Spleen (tissue), 7 donors: Measurements from ENCODE around the gene FBLN5.

Experiments
- POLR2A ChIP-seq, 3 donors: fragments of 450-650 bp; IDR thresholded peaks; one replicate each; pipeline ENCODE4 v1.5.1; 2017; ENCODE audit warnings: antibody characterized with exemption in 3 of 3, mild to moderate bottlenecking in 1 of 3
- TF ChIP-seq, protein P1 (sequence below), 11 experiments: fragments of 200-600 bp in 7 of 11; fragments of 450-650 bp in 4 of 11; sonication (generic) in 4 of 11; IDR thresholded peaks in 8 of 11; conservative IDR thresholded peaks in 3 of 11; 1 replicate in 7 of 11; 2 replicates in 4 of 11; pipeline versions ENCODE4 v1.4.0 to v1.8.0; 2016 to 2021; ENCODE audit warnings: antibody characterized with exemption in 11 of 11, inconsistent platforms in 4 of 11, mild to moderate bottlenecking in 1 of 11
- donor health status: DM: no; HTN: no; CAD: no; lungs with moderate emphysema.
- donor health status: DM: no; HTN: no; CAD: no.
- donor health status: DM: no; HTN: no; CAD: no.

DNA sequence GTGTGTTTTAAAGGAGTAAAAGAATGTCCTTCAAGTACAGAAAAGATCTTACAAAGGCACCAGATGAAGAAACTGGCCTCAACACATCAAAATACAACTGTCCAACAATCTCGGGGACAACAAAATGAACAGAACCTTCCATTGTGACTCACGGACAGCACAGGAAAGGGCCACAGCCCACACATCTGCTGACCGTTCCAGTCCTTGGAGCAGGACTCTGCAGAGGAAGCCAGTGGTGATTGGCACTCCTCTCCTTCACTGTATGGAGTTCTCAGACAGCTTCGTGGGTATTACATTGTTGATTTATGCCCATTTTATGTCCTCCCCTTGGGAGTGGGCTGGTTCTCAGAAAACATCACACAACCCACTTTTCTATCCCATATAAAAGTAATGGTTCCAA is 47.7 kb downstream of the FBLN5 start:
- TF ChIP-seq, protein P1, sequence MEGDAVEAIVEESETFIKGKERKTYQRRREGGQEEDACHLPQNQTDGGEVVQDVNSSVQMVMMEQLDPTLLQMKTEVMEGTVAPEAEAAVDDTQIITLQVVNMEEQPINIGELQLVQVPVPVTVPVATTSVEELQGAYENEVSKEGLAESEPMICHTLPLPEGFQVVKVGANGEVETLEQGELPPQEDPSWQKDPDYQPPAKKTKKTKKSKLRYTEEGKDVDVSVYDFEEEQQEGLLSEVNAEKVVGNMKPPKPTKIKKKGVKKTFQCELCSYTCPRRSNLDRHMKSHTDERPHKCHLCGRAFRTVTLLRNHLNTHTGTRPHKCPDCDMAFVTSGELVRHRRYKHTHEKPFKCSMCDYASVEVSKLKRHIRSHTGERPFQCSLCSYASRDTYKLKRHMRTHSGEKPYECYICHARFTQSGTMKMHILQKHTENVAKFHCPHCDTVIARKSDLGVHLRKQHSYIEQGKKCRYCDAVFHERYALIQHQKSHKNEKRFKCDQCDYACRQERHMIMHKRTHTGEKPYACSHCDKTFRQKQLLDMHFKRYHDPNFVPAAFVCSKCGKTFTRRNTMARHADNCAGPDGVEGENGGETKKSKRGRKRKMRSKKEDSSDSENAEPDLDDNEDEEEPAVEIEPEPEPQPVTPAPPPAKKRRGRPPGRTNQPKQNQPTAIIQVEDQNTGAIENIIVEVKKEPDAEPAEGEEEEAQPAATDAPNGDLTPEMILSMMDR (IDR thresholded peaks at IDR 0.05 in 8 of 11, conservative IDR thresholded peaks at IDR 0.05 in 3 of 11): no peak
- TF ChIP-seq POLR2A (IDR thresholded peaks at IDR 0.05): no peak
